GM23248 (cell line): ENCODE data around the gene AMH.

ENCODE experiments used
- EZH2 ChIP-seq: fragments of 200-600 bp; sonication (generic); IDR thresholded peaks from 2 replicates; pipeline ENCODE4 v1.6.1; 2018; ENCODE audit warnings: antibody characterized with exemption, mild to moderate bottlenecking; ENCODE audit not compliant: insufficient read depth, poor library complexity, severe bottlenecking
- EZH2phosphoT487 ChIP-seq: fragments of 200-600 bp; sonication (generic); IDR thresholded peaks from 2 replicates; pipeline ENCODE4 v1.6.1; 2018; ENCODE audit warnings: antibody characterized with exemption, moderate library complexity, mild to moderate bottlenecking, low read depth; ENCODE audit not compliant: insufficient read depth

DNA sequence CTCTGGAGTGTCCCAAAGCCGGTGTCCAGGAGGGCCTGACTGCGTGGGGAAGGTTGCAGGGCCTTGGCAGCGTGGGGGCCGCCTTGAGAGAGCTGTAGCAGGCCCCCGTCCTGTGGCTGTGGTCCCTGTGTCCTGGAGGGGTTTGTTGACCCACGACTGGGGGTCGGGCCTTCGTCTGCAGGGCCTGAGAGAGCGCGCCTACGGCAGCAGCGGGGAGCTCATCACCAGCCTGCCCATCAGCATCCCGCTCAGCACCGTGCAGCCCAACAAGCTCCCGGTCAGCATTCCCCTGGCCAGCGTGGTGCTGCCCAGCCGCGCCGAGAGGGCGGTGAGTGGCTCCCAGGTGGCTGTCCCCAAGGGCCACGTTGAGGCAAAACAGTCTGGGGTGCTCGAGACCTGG, 31.5 kb upstream of the AMH start:
- no peak for TF ChIP-seq EZH2phosphoT487
- TF ChIP-seq EZH2 = no peak
